Fibroblast of villous mesenchyme (primary cell): ENCODE measurements around the gene CRIP1. TPM values are rescaled to one million over a fixed set of nuclear protein-coding genes. Genes with fewer than 3 reads are reported as not detected.

ENCODE experiments used
- DNase-seq: peaks from one replicate; pipeline ENCODE4 v3.0.0-alpha.2; 2010; ENCODE audit warnings: low read depth
- H3K4me3 ChIP-seq: 2 replicates; pipeline ENCODE4 v1.5.1; 2011; ENCODE audit warnings: low read depth, mild to moderate bottlenecking, low read length
- CTCF ChIP-seq: IDR thresholded peaks from 2 replicates; pipeline ENCODE4 v1.5.1; 2012; ENCODE audit warnings: low read depth, mild to moderate bottlenecking, low read length; ENCODE audit not compliant: insufficient read depth
- total RNA-seq: library from RNA; depleted of rRNA; stranded (reverse); fragments of >200 nt; gene quantifications from 2 replicates; pipeline ENCODE4 v1.2.3, GENCODE V29; 2012

CRIP1 gene
- total RNA-seq, 1 donor: 1.3 TPM

DNA sequence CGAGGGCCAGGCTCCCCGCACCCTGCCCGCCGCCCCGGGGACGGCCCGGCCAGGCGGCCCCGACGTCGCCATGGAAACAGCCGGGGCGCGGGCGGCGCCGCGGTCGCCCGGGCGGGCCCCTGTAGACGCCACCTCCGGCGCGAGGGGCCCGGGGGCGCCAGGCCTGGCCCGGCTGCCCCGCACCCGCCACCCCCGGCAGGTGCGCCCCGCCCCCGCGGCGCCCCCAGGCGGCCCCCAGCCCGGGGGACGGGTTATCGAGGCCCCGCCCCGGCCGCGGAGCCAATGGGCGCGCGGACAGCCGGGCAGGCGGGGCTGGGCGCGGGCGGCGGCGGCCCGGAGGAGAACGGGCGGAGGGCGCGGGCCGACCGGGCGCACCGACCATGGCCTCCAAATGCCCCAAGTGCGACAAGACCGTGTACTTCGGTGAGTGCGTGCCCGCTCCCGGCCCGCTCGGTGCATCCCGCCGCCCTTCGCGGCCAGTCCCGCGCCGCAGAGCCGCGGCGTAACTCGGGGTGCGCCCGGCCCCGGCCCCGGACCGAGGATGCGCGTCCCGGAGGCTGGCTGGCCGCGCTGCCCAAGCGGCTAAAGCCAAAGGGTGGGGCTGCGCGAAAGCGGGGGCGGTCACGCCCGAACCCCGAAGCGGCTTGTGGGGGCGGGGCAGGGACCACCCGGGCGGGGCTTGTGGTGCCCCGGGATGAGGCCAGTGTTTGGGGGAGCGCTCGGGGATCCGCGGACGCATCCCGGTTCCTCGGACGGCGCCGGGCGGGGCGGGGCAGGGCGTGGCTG is 12.0 kb upstream of the CRIP1 start, which contains the start of gene CRIP2:
TSS of gene CRIP2 (plus strand) at position 339 of the 786 bp plus-strand sequence. CDS start at position 381, 42 bp downstream.
- no peak for TF ChIP-seq CTCF
- DNase-seq: peak; percentile 26
- peak within 1 kb of the TSS; percentile 63 for H3K4me3 ChIP-seq

DNA sequence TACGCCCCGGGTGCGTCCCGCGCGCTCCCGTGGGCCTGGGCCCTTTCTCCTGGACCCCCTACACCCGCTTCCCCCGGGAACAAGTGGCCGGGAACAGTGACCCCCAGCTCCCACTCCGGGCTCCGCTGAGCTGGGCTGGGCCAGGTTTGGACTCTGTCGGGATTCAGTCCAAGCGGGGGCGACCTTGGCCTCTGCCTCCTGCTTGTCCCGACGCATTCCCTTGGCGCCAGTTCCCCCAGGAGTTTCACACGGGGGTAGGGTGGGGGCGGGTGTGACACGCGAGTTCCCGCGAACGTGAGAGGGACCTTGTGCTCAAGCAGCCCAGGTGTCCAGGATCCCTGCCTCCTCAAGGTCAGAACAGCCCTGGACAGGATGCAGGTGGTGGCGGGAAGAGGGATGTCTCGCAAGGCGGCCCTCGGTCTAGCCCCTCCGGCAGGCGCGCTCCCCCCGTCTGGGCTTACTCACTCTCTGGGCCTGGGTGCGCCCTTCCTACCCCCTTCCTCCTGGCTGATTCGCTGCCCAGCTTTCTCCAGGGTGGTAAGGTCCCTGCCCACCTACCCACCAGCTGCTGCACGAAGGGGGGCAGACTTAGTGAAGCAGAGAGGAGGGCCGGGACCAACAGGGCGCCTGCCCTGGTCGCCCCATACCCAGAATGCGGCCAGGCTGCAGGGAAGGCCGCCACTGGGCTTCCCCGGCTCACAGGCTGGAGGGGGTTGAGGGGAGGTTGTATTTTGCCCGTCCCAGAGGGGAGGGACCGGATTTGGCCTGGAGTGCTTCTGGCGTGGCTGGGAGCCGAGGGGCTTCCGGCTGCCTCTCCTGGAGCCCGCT is 11.2 kb upstream of the CRIP1 start:
- peak overlapping the region; percentile 63 for H3K4me3 ChIP-seq
- TF ChIP-seq CTCF: no peak
- no peak for DNase-seq

DNA sequence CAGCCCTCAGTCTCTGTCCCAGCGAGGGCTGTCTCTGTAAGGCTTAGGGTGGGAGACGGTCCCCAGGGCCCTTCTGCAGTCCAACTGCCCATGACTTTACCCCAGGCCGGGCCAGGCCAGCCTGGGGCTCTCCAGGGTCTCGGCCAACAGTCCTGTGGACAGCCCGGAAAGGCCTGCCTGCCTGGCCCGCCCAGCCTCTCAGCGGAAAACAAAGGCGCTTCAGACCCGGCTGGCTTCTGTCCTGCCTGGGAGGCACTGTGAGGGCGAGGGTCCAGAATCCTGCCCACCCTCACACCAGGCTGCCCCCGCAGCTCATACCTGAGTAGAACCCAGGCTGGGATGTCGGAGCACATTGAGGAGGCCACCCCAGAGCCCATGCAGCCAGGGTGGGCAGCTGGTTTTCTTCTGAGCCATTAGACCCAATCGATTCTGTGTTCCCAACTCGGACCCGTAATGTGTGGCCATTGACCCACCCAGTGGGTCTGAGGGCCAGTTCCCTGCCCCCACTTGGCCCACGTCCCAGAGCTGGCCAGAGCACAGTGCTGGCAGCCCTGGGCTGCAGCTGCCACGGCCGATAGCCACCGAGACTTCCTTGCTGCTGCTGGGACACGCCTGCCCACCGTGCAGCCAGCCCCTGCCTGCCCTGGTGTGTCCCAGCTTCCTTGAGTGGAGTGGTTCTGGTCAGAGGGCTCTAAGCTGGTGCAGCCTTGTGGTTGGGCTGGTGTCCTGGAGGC is 10.4 kb upstream of the CRIP1 start:
- DNase-seq: no peak
- TF ChIP-seq CTCF: no peak

DNA sequence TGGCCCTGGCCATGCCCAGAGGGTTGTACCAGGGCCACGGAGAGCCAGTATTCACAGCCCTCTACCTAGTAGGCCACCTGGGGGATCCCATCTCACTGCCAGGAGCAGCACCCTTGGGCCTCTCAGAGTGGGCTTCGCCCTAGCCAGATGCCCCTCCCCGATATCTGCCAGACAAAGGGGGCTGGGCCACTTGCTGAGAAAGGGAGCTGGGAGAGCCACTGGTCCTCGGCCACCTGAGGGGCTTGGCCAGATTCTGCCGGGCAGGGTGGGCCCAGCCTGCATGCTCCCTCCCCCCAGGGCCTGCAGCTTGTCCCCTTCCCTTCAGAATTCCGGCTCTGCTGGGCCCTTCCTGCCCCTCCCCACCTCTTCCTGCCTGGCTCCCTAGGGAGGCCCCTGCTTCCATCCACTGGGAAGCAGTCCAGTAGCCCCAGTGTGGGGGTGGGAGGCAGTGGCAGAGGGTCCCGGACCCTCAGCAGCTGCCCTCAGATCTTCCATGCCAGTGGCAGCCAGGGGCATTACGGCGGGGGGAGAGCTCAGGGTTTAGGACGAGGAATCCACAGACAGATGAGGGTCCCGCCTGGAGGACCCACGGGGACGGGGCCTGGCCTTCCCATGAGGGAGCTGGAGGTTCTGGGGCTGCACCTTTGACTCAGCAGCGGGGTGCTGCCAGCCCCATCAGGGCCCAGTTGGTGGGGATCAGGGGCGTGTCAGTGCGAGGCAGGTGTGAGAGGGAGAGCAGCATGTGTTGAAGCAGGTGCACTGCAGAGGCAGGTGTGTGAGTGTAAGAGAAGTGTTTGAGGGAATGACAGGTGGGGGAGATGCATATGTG is 9.6 kb upstream of the CRIP1 start:
- no peak overlapping the region for H3K4me3 ChIP-seq
- DNase-seq: no peak
- TF ChIP-seq CTCF: no peak

More for the DNA sequence above, 10.4 kb upstream of the CRIP1 start:
- peak overlapping the region; percentile 63 for H3K4me3 ChIP-seq

DNA sequence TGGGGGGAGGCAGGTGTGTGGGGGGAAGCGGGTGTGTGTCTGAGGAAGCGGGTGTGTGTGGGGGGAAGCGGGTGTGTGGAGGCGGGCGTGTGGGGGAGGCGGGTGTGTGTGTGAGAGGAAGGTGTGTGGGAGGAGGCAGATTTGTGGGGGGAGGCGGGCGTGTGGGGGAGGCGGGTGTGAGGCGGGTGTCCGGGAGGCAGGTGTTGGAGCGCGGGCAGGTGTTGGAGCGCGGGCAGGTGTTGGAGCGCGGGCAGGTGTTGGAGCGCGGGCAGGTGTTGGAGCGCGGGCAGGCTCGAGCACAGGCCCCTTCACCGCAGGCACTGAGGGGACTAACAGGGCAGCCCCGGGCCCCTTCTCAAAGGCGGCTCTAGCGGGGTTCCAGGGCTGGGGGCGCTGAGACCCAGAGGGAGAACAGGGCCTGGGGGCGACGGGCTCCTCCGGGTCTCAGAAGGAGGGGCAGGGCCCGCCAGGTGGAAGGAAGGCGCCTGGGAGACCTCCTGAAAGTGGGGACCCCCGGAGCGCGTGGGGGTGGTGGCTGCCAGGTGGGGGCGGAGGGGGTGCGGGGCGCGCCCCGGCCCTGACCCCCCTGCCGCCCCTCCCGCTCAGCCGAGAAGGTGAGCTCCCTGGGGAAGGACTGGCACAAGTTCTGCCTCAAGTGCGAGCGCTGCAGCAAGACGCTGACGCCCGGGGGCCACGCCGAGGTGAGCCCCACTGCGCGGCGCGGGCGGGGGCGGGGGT is 8.9 kb upstream of the CRIP1 start:
- no peak overlapping the region for H3K4me3 ChIP-seq
- no peak for TF ChIP-seq CTCF
- no peak for DNase-seq
